GM12892 (cell line): ENCODE results near the gene GRIN2B.

Experiments
- POLR2A ChIP-seq: IDR thresholded peaks from 2 replicates; pipeline ENCODE4 v1.6.1; 2011; ENCODE audit warnings: low read depth, low read length, control low read depth
- POLR2AphosphoS5 ChIP-seq: IDR thresholded peaks from 2 replicates; pipeline ENCODE4 v1.6.1; 2011; ENCODE audit warnings: low read depth, low read length, control low read depth
- TAF1 ChIP-seq: IDR thresholded peaks from 2 replicates; pipeline ENCODE4 v1.6.1; 2011; ENCODE audit warnings: low read depth, mild to moderate bottlenecking, control low read depth, low read length, borderline replicate concordance

DNA sequence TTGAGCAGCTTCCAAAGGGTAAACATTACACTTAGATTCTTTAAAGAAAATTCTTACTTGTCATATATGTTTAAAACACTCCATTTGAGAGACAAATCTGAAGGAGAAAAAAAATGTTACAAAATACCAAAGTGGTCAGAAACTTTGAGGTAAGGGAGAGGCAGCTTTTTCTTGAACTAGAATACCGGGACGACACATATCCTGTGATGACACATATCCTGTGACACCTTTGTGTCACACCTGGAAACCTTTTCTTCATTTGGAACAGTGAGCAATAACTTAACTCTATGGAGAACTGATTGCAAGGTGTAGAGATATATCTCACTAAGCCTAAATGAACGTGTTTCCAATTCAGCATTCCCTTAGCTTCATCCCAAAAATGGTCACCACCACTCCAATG lies 4.6 kb upstream of the GRIN2B start:
- TF ChIP-seq POLR2A (no peak), POLR2AphosphoS5 (no peak), TAF1 (no peak)
